SK-N-SH treated with all-trans-retinoic acid at 6 μM for 48 hours (cell line): Measurements from ENCODE around the gene GALNT17.

ENCODE experiments used
- ARNTL ChIP-seq: fragments of 450-650 bp; formaldehyde crosslinking; IDR thresholded peaks from 2 replicates; pipeline ENCODE4 v1.5.0; 2020; ENCODE audit warnings: low read depth, mild to moderate bottlenecking, moderate library complexity, borderline replicate concordance
- CREB5 ChIP-seq: fragments of 250-450 bp; sonication (Bioruptor Pico); IDR thresholded peaks from 2 replicates; pipeline ENCODE4 v1.5.1; 2020; ENCODE audit warnings: low read depth, mild to moderate bottlenecking, moderate library complexity
- ESRRG ChIP-seq: fragments of 250-450 bp; sonication (Bioruptor Pico); IDR thresholded peaks from 2 replicates; pipeline ENCODE4 v1.6.1; 2021; ENCODE audit warnings: mild to moderate bottlenecking
- RARB ChIP-seq: fragments of 250-450 bp; sonication (Bioruptor Pico); IDR thresholded peaks from 2 replicates; pipeline ENCODE4 v1.8.0; 2021; ENCODE audit warnings: mild to moderate bottlenecking, moderate library complexity
- ZNF70 ChIP-seq: fragments of 450-650 bp; formaldehyde crosslinking; IDR thresholded peaks from 2 replicates; pipeline ENCODE4 v1.5.0; 2020; ENCODE audit warnings: mild to moderate bottlenecking, moderate library complexity

GRCh38 chr7:71661671-71662224, 529.8 kb downstream of the GALNT17 start:
- TF ChIP-seq ZNF70 (CRISPR knock-in tag), result no peak
- TF ChIP-seq CREB5 (CRISPR knock-in tag), result no peak
- TF ChIP-seq ARNTL (CRISPR knock-in tag), result no peak
- TF ChIP-seq ESRRG, result no peak
- no peak for TF ChIP-seq RARB (CRISPR knock-in tag)
